Smooth muscle cell (in vitro differentiated cells): ENCODE results near the gene TAL1. TPM values are rescaled to one million over a fixed set of nuclear protein-coding genes. Genes with fewer than 3 reads are reported as not detected.

Experiments used
- DNase-seq: peaks from one replicate; lab custom pipeline; 2025; ENCODE audit not compliant: unreplicated experiment; lab: John Stamatoyannopoulos, UW
- H2AFZ ChIP-seq: fragments of 200-600 bp; sonication (generic); 2 replicates; pipeline ENCODE4 v1.6.0; 2016; ENCODE audit warnings: antibody characterized with exemption, low read depth, mild to moderate bottlenecking
- H3F3A ChIP-seq: fragments of 200-600 bp; sonication (generic); 2 replicates; pipeline ENCODE4 v1.6.0; 2017; ENCODE audit warnings: antibody characterized with exemption, low read depth
- H3K27ac ChIP-seq: fragments of 200-600 bp; sonication (generic); 2 replicates; pipeline ENCODE4 v1.5.1; 2016; ENCODE audit warnings: low read depth, mild to moderate bottlenecking
- H3K27me3 ChIP-seq: fragments of 200-600 bp; sonication (generic); 2 replicates; pipeline ENCODE4 v1.6.1; 2016; ENCODE audit warnings: low read depth, mild to moderate bottlenecking
- H3K36me3 ChIP-seq: fragments of 200-600 bp; sonication (generic); 2 replicates; pipeline ENCODE4 v1.5.1; 2016; ENCODE audit warnings: low read depth
- H3K4me1 ChIP-seq: fragments of 200-600 bp; sonication (generic); 2 replicates; pipeline ENCODE4 v1.5.1; 2016; ENCODE audit warnings: low read depth
- H3K4me2 ChIP-seq: fragments of 200-600 bp; sonication (generic); 2 replicates; pipeline ENCODE4 v1.6.0; 2016; ENCODE audit warnings: mild to moderate bottlenecking
- H3K4me3 ChIP-seq: fragments of 200-600 bp; sonication (generic); 2 replicates; pipeline ENCODE4 v1.5.1; 2016; ENCODE audit warnings: mild to moderate bottlenecking
- H3K79me2 ChIP-seq: fragments of 200-600 bp; sonication (generic); 2 replicates; pipeline ENCODE4 v1.6.0; 2016; ENCODE audit warnings: low read depth, mild to moderate bottlenecking
- H3K9ac ChIP-seq: fragments of 200-600 bp; sonication (generic); 2 replicates; pipeline ENCODE4 v1.6.0; 2016; ENCODE audit warnings: low read depth
- H3K9me3 ChIP-seq: fragments of 200-600 bp; sonication (generic); replicated peaks from 2 replicates; pipeline ENCODE4 v1.5.1; 2016; ENCODE audit warnings: low read depth
- H4K20me1 ChIP-seq: fragments of 200-600 bp; sonication (generic); 2 replicates; pipeline ENCODE4 v1.6.0; 2016; ENCODE audit warnings: low read depth
- WGBS: methylation state at CpG from one replicate; pipeline ENCODE4 v1.1.7; 2016; ENCODE audit warnings: low lambda C conversion rate; 5-methylcytosine and 5-hydroxymethylcytosine counted together
- polyA plus RNA-seq: library from polyadenylated mRNA; unstranded; fragments of >200 nt; fragmentation: Nextera tagmentation; extraction: Ambion mirVana; gene quantifications from 2 replicates; pipeline ENCODE4 v1.2.1, GENCODE V29; 2016
- total RNA-seq: library from RNA; depleted of rRNA; stranded (reverse); fragments of >200 nt; gene quantifications from 2 replicates; pipeline ENCODE4 v1.2.3, GENCODE V29; 2014
- TF ChIP-seq, protein P1 (sequence below): fragments of 200-600 bp; sonication (generic); IDR thresholded peaks from 2 replicates; pipeline ENCODE4 v1.5.1; 2017; ENCODE audit warnings: borderline replicate concordance, mild to moderate bottlenecking, antibody characterized with exemption; ENCODE audit not compliant: insufficient read depth, poor library complexity, severe bottlenecking

Gene TAL1
- total and polyA plus RNA-seq, 2 experiments from 2014 or later = not detected

DNA sequence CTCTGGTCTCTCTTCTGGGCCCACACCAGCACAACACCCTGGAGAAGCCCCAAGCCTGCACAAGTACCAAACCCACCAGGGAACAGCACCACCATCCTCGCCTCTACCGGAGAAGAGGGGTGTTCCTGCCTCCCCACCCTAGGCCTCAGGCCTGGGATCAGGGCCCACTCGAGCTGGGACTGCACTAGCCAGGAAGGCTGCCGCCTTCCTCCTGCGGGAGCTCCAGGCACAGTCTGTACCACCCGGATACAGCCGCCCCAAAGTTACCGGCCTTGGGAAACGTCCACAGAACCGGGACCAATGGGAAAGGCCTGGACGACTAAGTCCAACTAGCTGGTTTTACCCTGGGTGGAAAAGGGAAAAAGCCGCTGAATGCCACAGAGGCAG is 3.4 kb downstream of the TAL1 start:
- TF ChIP-seq, protein P1, sequence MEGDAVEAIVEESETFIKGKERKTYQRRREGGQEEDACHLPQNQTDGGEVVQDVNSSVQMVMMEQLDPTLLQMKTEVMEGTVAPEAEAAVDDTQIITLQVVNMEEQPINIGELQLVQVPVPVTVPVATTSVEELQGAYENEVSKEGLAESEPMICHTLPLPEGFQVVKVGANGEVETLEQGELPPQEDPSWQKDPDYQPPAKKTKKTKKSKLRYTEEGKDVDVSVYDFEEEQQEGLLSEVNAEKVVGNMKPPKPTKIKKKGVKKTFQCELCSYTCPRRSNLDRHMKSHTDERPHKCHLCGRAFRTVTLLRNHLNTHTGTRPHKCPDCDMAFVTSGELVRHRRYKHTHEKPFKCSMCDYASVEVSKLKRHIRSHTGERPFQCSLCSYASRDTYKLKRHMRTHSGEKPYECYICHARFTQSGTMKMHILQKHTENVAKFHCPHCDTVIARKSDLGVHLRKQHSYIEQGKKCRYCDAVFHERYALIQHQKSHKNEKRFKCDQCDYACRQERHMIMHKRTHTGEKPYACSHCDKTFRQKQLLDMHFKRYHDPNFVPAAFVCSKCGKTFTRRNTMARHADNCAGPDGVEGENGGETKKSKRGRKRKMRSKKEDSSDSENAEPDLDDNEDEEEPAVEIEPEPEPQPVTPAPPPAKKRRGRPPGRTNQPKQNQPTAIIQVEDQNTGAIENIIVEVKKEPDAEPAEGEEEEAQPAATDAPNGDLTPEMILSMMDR = no peak
- H3K4me3 ChIP-seq = no peak overlapping the region
- no peaks in the 10 kb centered on the region for H3F3A ChIP-seq
- H3K79me2 ChIP-seq = no peaks in the 10 kb centered on the region
- no peak overlapping the region for H3K27ac ChIP-seq
- H3K4me2 ChIP-seq = no peak overlapping the region
- no peaks in the 10 kb centered on the region for H3K9me3 ChIP-seq
- H3K36me3 ChIP-seq = no peaks in the 10 kb centered on the region
- H4K20me1 ChIP-seq = peaks cover 4% of the 10 kb centered on the region
- H3K9ac ChIP-seq = no peak overlapping the region
- H3K27me3 ChIP-seq = peaks cover 100% of the 10 kb centered on the region
- H3K4me1 ChIP-seq = peaks cover 18% of the 10 kb centered on the region
- WGBS = 28% methylated on average over 12 of the region's 12 CpGs
- no peak for DNase-seq
- no peak overlapping the region for H2AFZ ChIP-seq

DNA sequence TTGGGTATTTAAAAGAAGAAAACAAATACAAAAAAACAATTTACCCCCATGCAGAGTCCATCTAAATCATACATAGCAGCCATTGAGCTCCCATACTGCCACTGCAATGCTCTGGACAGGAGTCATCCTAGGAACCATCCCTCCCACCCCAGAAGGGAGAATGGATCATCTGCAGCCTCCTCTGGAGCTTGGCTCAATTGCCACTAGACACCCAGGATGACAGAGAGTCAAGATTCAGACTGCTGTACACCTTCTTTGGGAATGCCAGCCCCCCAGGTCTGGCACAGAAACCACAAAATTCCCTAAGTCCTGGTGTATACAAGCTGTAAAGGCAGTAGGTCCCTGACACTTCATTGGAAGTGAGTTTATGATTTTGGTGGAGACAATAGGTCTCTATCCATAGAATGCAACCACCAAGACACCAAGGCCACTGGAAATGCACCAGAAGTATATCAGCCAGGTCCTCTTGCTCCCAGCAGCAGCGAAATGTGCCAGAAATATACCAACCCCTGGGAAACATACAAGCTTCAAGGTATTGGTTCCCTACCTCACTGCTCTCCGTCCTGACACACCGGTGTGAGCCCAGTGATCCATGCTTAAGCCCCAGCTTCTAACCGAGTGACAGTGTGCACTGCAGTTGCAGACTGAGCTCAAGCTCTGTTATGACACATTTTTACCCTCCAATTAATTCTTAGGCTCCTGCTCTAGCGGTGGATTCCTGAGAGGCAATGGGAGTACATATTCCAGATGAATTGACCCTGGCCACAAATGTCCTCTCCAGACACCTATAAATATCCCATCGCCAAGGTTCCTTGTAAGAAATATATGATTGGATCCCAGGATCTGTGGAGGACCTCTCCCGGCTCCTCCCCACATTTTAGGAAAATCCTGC is 4.4 kb downstream of the TAL1 start:
- Histone ChIP-seq H3K36me3 (no peaks in the 10 kb centered on the region), H3K27me3 (peaks cover 100% of the 10 kb centered on the region), H3K4me3 (no peak overlapping the region), H3K9ac (no peak overlapping the region), H3F3A (no peaks in the 10 kb centered on the region), H2AFZ (no peak overlapping the region), H3K4me2 (no peak overlapping the region), H3K9me3 (no peaks in the 10 kb centered on the region), H3K27ac (no peak overlapping the region), H3K4me1 (peaks cover 18% of the 10 kb centered on the region), H3K79me2 (no peaks in the 10 kb centered on the region), H4K20me1 (peaks cover 4% of the 10 kb centered on the region)
- 36% methylated on average over 7 of the region's 7 CpGs for WGBS
- TF ChIP-seq, protein P1 = no peak
- DNase-seq = no peak

DNA sequence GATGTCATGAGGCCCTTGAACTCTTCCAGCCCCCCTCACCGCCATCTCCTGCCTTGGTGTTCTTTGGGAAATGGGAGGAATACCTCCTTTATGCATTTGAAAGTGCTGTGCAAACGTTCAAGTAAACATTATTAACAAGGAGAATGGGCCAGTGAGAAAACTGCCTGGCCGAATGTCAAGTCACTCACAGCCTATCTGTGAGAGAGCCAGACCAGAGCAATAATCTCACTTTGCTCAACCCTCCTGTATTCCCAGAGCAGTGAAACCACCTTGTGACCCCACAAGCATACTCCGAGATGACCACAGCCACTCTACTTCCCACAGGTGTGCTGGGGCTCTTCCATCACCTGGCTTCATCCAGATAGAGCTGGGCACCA is 5.2 kb downstream of the TAL1 start:
- no peaks in the 10 kb centered on the region for H3K9me3 ChIP-seq
- peaks cover 17% of the 10 kb centered on the region for H3K4me1 ChIP-seq
- TF ChIP-seq, protein P1 = no peak
- H3F3A ChIP-seq = no peaks in the 10 kb centered on the region
- no peak overlapping the region for H3K9ac ChIP-seq
- peaks cover 4% of the 10 kb centered on the region for H4K20me1 ChIP-seq
- no peak overlapping the region for H3K4me2 ChIP-seq
- H3K27me3 ChIP-seq = peaks cover 100% of the 10 kb centered on the region
- DNase-seq = no peak
- H3K27ac ChIP-seq = no peak overlapping the region
- H3K4me3 ChIP-seq = no peak overlapping the region
- no peaks in the 10 kb centered on the region for H3K36me3 ChIP-seq
- 39% methylated on average over 4 of the region's 4 CpGs for WGBS
- H3K79me2 ChIP-seq = no peaks in the 10 kb centered on the region
- H2AFZ ChIP-seq = no peak overlapping the region
